ENCODE measurements around the gene ZSCAN4.

Gene ZSCAN4

DNA sequence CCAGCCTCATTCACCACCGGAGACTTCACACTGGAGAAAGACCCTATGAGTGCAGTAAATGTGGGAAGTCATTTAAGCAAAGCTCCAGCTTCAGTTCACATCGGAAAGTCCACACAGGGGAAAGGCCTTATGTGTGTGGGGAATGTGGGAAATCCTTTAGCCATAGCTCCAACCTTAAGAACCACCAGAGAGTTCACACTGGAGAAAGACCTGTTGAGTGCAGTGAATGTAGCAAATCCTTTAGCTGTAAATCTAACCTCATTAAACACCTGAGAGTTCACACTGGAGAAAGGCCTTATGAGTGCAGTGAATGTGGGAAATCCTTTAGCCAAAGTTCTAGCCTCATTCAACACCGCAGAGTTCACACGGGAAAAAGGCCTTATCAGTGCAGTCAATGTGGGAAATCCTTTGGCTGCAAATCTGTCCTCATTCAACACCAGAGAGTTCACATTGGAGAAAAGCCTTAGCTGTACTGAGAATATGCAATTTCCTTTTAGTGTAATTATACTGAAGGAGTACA is 27.0 kb upstream of the ZSCAN4 start:
- ChIA-PET CTCF (interaction anchor here (1.0 kb wide), 1 partner anchor 36 kb away, joined by 3 read pairs; no protein-coding TSS in a partner anchor), POLR2A (ENCODE audit: low non-redundant PET) (interaction anchor here (0.7 kb wide), 1 partner anchor 240 kb away, joined by 3 read pairs; no protein-coding TSS in a partner anchor)
- TF ChIP-seq, protein P1, sequence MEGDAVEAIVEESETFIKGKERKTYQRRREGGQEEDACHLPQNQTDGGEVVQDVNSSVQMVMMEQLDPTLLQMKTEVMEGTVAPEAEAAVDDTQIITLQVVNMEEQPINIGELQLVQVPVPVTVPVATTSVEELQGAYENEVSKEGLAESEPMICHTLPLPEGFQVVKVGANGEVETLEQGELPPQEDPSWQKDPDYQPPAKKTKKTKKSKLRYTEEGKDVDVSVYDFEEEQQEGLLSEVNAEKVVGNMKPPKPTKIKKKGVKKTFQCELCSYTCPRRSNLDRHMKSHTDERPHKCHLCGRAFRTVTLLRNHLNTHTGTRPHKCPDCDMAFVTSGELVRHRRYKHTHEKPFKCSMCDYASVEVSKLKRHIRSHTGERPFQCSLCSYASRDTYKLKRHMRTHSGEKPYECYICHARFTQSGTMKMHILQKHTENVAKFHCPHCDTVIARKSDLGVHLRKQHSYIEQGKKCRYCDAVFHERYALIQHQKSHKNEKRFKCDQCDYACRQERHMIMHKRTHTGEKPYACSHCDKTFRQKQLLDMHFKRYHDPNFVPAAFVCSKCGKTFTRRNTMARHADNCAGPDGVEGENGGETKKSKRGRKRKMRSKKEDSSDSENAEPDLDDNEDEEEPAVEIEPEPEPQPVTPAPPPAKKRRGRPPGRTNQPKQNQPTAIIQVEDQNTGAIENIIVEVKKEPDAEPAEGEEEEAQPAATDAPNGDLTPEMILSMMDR (conservative IDR thresholded peaks at IDR 0.05; ENCODE audit: low read depth) = no peak
- H3K27ac ChIP-seq = no peak overlapping the region
- DNase-seq (ENCODE audit: low spot score) = no peak

DNA sequence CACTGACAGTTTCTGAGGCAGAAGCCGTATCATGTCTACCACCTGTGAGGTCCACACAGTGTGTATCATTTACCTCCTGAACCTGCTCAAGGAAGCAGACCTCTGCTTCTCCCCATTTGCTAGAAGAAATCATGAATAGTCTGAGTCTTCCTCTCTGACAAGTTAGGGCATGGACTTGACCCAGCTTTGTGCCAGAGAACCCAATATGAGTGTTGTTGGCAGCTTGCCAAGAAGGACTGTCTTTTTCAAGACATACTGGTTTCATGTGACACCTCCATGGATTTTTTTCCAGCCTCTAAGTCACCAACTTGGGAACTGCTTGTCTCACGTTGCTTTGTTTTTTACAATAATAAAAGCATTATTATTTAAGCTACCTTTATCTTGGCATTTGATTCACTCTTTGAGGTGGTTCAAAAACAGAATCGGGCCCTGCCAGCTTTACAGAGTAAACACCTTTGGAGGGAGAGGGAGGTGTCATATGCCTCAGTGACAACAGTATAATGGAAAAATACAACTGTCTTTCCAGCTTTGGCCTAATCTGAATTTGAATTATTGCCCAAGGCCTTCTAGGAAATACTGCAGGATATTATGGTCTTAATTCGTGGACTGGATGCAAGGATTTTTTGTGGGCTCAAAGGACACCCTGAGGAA is 26.2 kb upstream of the ZSCAN4 start:
- H3K27ac ChIP-seq = no peak overlapping the region
- TF ChIP-seq, protein P1 (conservative IDR thresholded peaks at IDR 0.05; ENCODE audit: low read depth) = no peak
- CTCF ChIA-PET = interaction anchor here (0.6 to 1.0 kb wide), 2 partner anchors 23 to 35 kb away, joined by 3 to 4 read pairs; no protein-coding TSS in a partner anchor
- POLR2A ChIA-PET (ENCODE audit: low non-redundant PET) = interaction anchor here (0.7 kb wide), 1 partner anchor 241 kb away, joined by 3 read pairs; no protein-coding TSS in a partner anchor
- DNase-seq (ENCODE audit: low spot score) = peak; percentile 36

DNA sequence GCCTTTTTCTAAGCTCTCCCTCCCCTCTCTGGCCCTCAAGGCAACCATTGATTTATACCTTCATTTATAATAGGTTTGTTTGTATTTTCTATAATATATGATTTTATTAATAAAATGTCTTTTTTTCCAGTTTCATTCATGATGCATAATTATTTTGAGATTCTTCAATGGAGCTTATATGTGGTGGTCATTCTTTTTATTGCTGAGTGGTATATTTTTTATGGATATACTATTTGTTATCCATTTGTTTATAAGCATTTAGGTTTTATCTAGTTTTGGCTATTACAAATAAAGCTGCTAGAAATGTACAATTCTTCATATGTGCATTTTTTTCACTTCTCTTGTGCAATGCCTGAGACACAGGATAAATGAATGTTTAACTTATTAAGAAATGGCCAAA is 25.0 kb upstream of the ZSCAN4 start:
- DNase-seq (ENCODE audit: low spot score) = no peak
- ChIA-PET CTCF (no interaction called here), POLR2A (ENCODE audit: low non-redundant PET) (no interaction called here)
- TF ChIP-seq, protein P1 (conservative IDR thresholded peaks at IDR 0.05; ENCODE audit: low read depth) = no peak
- no peak overlapping the region for H3K27ac ChIP-seq

DNA sequence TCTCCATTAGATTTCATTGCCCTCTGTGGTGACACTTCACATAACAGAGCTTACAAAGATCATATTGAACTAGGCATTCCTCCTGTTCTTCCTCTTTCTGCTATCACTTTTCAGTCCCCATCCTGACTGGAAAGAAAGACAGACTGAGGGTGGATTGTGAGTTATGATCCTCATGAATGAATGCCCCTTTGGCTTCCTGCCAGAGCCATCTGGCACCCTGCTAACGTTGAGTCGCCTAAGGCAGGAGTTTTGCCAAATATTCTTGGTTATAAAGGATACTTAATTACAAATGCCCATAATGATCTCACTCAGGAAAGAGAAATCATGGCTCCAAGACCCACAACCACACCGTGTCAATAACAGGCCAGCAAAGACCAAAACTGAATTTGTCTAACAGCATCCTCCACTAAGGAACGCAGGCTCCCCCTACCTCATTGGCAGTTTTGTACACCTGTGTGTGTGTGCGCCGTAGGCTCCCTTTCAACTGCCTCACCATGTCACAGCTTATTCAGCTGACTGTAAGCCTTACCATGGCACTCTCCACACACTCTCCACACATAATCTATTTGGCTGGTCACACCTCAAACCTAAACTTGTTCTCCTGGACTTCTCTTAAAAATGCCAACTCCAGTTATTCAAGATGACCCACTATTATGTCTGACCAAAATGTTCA is 20.3 kb upstream of the ZSCAN4 start:
- no peak for DNase-seq (ENCODE audit: low spot score)
- no peak overlapping the region for H3K27ac ChIP-seq
- CTCF ChIA-PET = interaction anchor here (0.6 kb wide), 1 partner anchor 1770 kb away, joined by 4 read pairs; no protein-coding TSS in a partner anchor
- TF ChIP-seq, protein P1 (conservative IDR thresholded peaks at IDR 0.05; ENCODE audit: low read depth) = no peak
- POLR2A ChIA-PET (ENCODE audit: low non-redundant PET) = no interaction called here

DNA sequence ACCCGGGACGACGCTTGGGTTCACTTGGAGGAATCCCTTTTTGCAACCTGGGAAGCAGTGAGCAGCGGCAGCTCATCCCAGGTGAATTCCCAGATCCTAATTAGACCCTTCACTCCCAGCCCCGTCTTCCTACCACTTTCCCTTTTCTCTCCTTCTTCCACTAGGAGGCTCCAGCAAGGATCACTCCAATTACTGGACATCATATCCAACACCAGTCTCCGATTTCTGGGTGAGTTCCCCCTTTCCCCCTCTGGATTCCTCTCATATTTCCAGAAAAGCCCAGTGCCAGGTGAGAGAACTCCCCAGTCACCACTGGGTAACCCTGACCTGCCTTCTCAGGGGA is 17.1 kb upstream of the ZSCAN4 start:
- TF ChIP-seq, protein P1 (conservative IDR thresholded peaks at IDR 0.05; ENCODE audit: low read depth) = no peak
- ChIA-PET POLR2A (ENCODE audit: low non-redundant PET) (no interaction called here), CTCF (interaction anchor here (0.7 kb wide), 1 partner anchor 19 kb away, joined by 3 read pairs; no protein-coding TSS in a partner anchor)
- DNase-seq (ENCODE audit: low spot score) = no peak
- H3K27ac ChIP-seq = 0 out of 2 replicates have a peak overlapping the region, but pooled peaks have one; percentile 5

DNA sequence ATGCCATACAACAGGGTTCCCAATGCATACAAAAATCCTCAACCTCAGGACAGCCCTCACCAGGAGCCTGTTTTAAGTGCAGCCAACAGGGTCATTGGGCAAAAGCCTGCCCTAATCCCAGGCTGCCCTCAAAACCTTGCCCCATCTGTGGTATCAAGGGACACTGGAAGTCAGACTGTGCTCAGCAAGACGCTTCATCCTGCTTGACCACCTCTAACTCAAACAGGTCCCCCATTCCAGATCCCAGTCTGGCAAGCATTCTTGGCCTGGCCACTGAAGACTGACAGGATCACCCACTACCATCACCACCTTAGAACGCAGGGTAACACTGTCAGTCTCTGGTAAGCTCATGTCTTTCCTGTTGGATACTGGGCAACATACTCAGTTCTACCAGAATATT is 15.0 kb upstream of the ZSCAN4 start:
- CTCF ChIA-PET = no interaction called here
- POLR2A ChIA-PET (ENCODE audit: low non-redundant PET) = no interaction called here
- DNase-seq (ENCODE audit: low spot score) = no peak
- TF ChIP-seq, protein P1 (conservative IDR thresholded peaks at IDR 0.05; ENCODE audit: low read depth) = no peak
- no peak overlapping the region for H3K27ac ChIP-seq

All from RWPE1 (cell line).